Transverse colon (tissue), 4 donors: ENCODE data around the gene CRYBG3.

ENCODE experiments used
- EP300 ChIP-seq: sonication (generic); formaldehyde crosslinking; IDR thresholded peaks from one replicate; pipeline ENCODE4 v1.6.1; 2017; ENCODE audit warnings: antibody characterized with exemption, low read depth
- POLR2A ChIP-seq: fragments of 450-650 bp; IDR thresholded peaks from one replicate; pipeline ENCODE4 v1.6.1; 2016; ENCODE audit warnings: antibody characterized with exemption, mild to moderate bottlenecking, moderate library complexity
- POLR2AphosphoS5 ChIP-seq, 3 donors: sonication (generic); formaldehyde crosslinking; IDR thresholded peaks; one replicate each; pipeline ENCODE4 v1.6.1; 2016; ENCODE audit warnings: antibody characterized with exemption in 3 of 3
- TF ChIP-seq, protein P1 (sequence below), 5 experiments: fragments of 200-600 bp in 3 of 5; fragments of 450-650 bp in 2 of 5; sonication (generic) in 3 of 5; IDR thresholded peaks; 1 replicate in 2 of 5; 2 replicates in 3 of 5; pipeline ENCODE4 v1.5.1; 2016 to 2017; ENCODE audit warnings: antibody characterized with exemption in 5 of 5, inconsistent platforms in 3 of 5, mild to moderate bottlenecking in 2 of 5, moderate library complexity in 1 of 5

DNA sequence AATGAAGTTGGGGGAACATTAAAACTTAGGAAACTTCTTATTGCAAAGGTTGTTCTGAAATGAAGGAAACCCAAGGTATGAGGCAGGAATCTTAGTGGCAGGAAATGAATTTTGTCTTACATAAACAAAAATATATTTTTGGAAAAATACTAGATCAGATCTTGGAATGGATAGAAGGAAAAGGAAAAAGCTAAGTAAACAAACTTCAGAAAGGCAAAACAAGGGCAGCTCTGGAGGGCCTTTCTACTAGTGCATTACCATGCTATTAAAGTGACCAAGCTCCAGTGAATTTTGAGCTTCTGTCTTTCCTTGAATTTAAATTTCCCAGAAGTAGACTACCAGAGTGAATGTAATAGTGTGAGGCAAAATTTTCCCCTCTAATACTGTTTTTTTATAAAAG lies 43.7 kb upstream of the CRYBG3 start:
- TF ChIP-seq, protein P1, sequence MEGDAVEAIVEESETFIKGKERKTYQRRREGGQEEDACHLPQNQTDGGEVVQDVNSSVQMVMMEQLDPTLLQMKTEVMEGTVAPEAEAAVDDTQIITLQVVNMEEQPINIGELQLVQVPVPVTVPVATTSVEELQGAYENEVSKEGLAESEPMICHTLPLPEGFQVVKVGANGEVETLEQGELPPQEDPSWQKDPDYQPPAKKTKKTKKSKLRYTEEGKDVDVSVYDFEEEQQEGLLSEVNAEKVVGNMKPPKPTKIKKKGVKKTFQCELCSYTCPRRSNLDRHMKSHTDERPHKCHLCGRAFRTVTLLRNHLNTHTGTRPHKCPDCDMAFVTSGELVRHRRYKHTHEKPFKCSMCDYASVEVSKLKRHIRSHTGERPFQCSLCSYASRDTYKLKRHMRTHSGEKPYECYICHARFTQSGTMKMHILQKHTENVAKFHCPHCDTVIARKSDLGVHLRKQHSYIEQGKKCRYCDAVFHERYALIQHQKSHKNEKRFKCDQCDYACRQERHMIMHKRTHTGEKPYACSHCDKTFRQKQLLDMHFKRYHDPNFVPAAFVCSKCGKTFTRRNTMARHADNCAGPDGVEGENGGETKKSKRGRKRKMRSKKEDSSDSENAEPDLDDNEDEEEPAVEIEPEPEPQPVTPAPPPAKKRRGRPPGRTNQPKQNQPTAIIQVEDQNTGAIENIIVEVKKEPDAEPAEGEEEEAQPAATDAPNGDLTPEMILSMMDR (IDR thresholded peaks at IDR 0.05), result no peak
- TF ChIP-seq POLR2A (no peak), POLR2AphosphoS5 (IDR thresholded peaks at IDR 0.05) (no peak), EP300 (no peak)
